GM23338 (cell line): ENCODE results near the gene SLC40A1. TPM values are rescaled to one million over a fixed set of nuclear protein-coding genes. Genes with fewer than 3 reads are reported as not detected.

Experiments used
- ATAC-seq: fragments of 200-7000 bp; cut with Tn5 transposase; 3 replicates; pipeline ENCODE4 v1.9.1; 2020
- DNase-seq: peaks from one replicate; pipeline ENCODE4 v3.0.0-alpha.2; 2015; ENCODE audit warnings: low spot score
- H2AFZ ChIP-seq: fragments of 200-600 bp; sonication (generic); 2 replicates; pipeline ENCODE4 v1.8.0; 2016; ENCODE audit warnings: antibody characterized with exemption, mild to moderate bottlenecking, moderate library complexity
- H3F3A ChIP-seq: fragments of 200-600 bp; sonication (generic); replicated peaks from 2 replicates; pipeline ENCODE4 v1.8.0; 2017; ENCODE audit warnings: antibody characterized with exemption, mixed run types, low read depth
- H3K27ac ChIP-seq: fragments of 200-600 bp; sonication (generic); 2 replicates; pipeline ENCODE4 v1.6.1; 2016; ENCODE audit warnings: low read depth
- H3K27me3 ChIP-seq: fragments of 200-600 bp; sonication (generic); 2 replicates; pipeline ENCODE4 v1.8.0; 2016; ENCODE audit warnings: mild to moderate bottlenecking, mixed run types, moderate library complexity; ENCODE audit not compliant: insufficient read depth
- H3K36me3 ChIP-seq: fragments of 200-600 bp; sonication (generic); 2 replicates; pipeline ENCODE4 v1.8.0; 2016; ENCODE audit warnings: mild to moderate bottlenecking; ENCODE audit not compliant: insufficient read depth
- H3K4me1 ChIP-seq: fragments of 200-600 bp; sonication (generic); 2 replicates; pipeline ENCODE4 v1.8.0; 2016; ENCODE audit warnings: mild to moderate bottlenecking, moderate library complexity; ENCODE audit not compliant: insufficient read depth
- H3K4me2 ChIP-seq: fragments of 200-600 bp; sonication (generic); 2 replicates; pipeline ENCODE4 v1.7.1; 2017; ENCODE audit warnings: mixed run types
- H3K4me3 ChIP-seq: fragments of 200-600 bp; sonication (generic); 2 replicates; pipeline ENCODE4 v1.6.1; 2016; ENCODE audit warnings: mixed run types
- H3K79me2 ChIP-seq: fragments of 200-600 bp; sonication (generic); replicated peaks from 2 replicates; pipeline ENCODE4 v1.8.0; 2017; ENCODE audit warnings: mild to moderate bottlenecking; ENCODE audit not compliant: insufficient read depth
- H3K9me2 ChIP-seq: fragments of 200-600 bp; sonication (generic); 2 replicates; pipeline ENCODE4 v1.8.0; 2017; ENCODE audit not compliant: insufficient read depth
- H4K20me1 ChIP-seq: fragments of 200-600 bp; sonication (generic); replicated peaks from 2 replicates; pipeline ENCODE4 v1.8.0; 2017; ENCODE audit warnings: mild to moderate bottlenecking; ENCODE audit not compliant: insufficient read depth
- H3K27ac Mint-ChIP-seq: 2 replicates; pipeline ENCODE4 v1.8.0; 2020; ENCODE audit warnings: inconsistent platforms, mild to moderate bottlenecking, moderate library complexity, mixed read lengths
- H3K27me3 Mint-ChIP-seq: 3 replicates; pipeline ENCODE4 v1.8.0; 2022; ENCODE audit warnings: low read depth, mild to moderate bottlenecking, moderate library complexity, mixed read lengths, inconsistent platforms; ENCODE audit not compliant: insufficient read depth, poor library complexity
- H3K36me3 Mint-ChIP-seq: 3 replicates; pipeline ENCODE4 v1.8.0; 2021; ENCODE audit warnings: low read depth, mild to moderate bottlenecking, inconsistent platforms, moderate library complexity, mixed read lengths
- H3K4me1 Mint-ChIP-seq: 3 replicates; pipeline ENCODE4 v1.8.0; 2020; ENCODE audit warnings: mild to moderate bottlenecking, inconsistent platforms, mixed read lengths
- H3K4me3 Mint-ChIP-seq: 3 replicates; pipeline ENCODE4 v1.8.0; 2021; ENCODE audit warnings: moderate library complexity, mild to moderate bottlenecking, inconsistent platforms, mixed read lengths
- H3K9me3 Mint-ChIP-seq: 3 replicates; pipeline ENCODE4 v1.8.0; 2020; ENCODE audit warnings: moderate library complexity, mild to moderate bottlenecking, inconsistent platforms, mixed read lengths
- CREB1 ChIP-seq: fragments of 250-450 bp; sonication (Bioruptor Pico); IDR thresholded peaks from 2 replicates; pipeline ENCODE4 v1.5.0; 2020; ENCODE audit warnings: low read depth, mild to moderate bottlenecking, moderate library complexity
- EZH2phosphoT487 ChIP-seq: fragments of 200-600 bp; sonication (generic); IDR thresholded peaks from one replicate; pipeline ENCODE4 v1.8.1; 2018; ENCODE audit warnings: antibody characterized with exemption; ENCODE audit not compliant: unreplicated experiment
- JUNB ChIP-seq: IDR thresholded peaks from one replicate; pipeline ENCODE4 v1.6.1; 2016; ENCODE audit warnings: antibody characterized with exemption; ENCODE audit not compliant: unreplicated experiment
- POLR2AphosphoS5 ChIP-seq: IDR thresholded peaks from 2 replicates; pipeline ENCODE4 v1.6.1; 2016; ENCODE audit warnings: antibody characterized with exemption, low read depth
- STAT1 ChIP-seq: IDR thresholded peaks from one replicate; pipeline ENCODE4 v1.6.1; 2016; ENCODE audit warnings: antibody characterized with exemption; ENCODE audit not compliant: unreplicated experiment
- ZNF114 ChIP-seq: fragments of 250-450 bp; sonication (Bioruptor Pico); IDR thresholded peaks from 2 replicates; pipeline ENCODE4 v1.5.0; 2020; ENCODE audit warnings: mild to moderate bottlenecking, moderate library complexity
- ZNF331 ChIP-seq: fragments of 250-450 bp; sonication (Bioruptor Pico); IDR thresholded peaks from 2 replicates; pipeline ENCODE4 v1.5.0; 2020; ENCODE audit warnings: low read depth, mild to moderate bottlenecking, moderate library complexity
- polyA plus RNA-seq: library from polyadenylated mRNA; unstranded; fragments of >200 nt; fragmentation: Nextera tagmentation; extraction: Ambion mirVana; gene quantifications from 2 replicates; pipeline ENCODE4 v1.2.1, GENCODE V29; 2016
- total RNA-seq: library from RNA; depleted of rRNA; stranded (reverse); fragments of >200 nt; shearing (Covaris generic); gene quantifications from 2 replicates; pipeline ENCODE4 v1.2.3, GENCODE V29; 2014
- TF ChIP-seq, protein P1 (sequence below), 2 experiments: fragments of 200-600 bp in 1 of 2; sonication (generic) in 1 of 2; conservative IDR thresholded peaks; 2 replicates each; pipeline versions ENCODE4 v1.5.1 to v1.6.1; 2016 to 2017; ENCODE audit warnings: antibody characterized with exemption in 2 of 2, low read depth in 2 of 2, mild to moderate bottlenecking in 2 of 2, moderate library complexity in 1 of 2
- TF ChIP-seq, protein P2 (sequence below): IDR thresholded peaks from one replicate; pipeline ENCODE4 v1.6.1; 2018; ENCODE audit warnings: antibody characterized with exemption; ENCODE audit not compliant: unreplicated experiment
- TF ChIP-seq, protein P3 (sequence below): IDR thresholded peaks from 2 replicates; pipeline ENCODE4 v1.6.1; 2016; ENCODE audit warnings: antibody characterized with exemption

SLC40A1 gene
- total and polyA plus RNA-seq, 2 experiments from 2014 or later, result 0.08 TPM; not detected in 1

DNA sequence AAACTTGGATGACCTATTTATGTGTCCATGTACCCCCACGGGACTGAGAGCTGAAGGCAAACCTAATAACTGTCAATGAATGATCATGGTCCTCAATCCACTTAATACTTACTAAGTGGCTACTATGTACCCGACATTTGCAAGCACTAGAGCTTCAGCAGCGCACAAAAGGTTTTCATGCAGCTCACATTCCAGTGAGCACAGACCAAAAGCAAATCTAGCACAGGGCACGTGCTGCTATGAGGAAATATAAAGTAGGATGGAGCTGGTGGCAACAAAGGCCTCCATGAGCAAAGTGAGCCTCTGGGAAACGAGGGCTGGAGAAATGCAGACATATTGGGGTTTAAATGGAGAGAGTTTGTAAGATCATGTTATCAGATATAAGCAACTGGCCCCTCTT, 3.5 kb downstream of the SLC40A1 start:
- Histone ChIP-seq H3K36me3 (no peaks in the 10 kb centered on the region), H3K9me2 (no peaks in the 10 kb centered on the region), H2AFZ (no peak overlapping the region), H3K27me3 (peaks cover 90% of the 10 kb centered on the region), H3K27ac (no peak overlapping the region), H3F3A (peaks cover 3% of the 10 kb centered on the region; the same call in 1 of the 2 replicates), H3K4me3 (no peak overlapping the region), H3K4me2 (no peak overlapping the region), H3K79me2 (no peaks in the 10 kb centered on the region), H3K4me1 (peaks cover 11% of the 10 kb centered on the region), H4K20me1 (peaks cover 13% of the 10 kb centered on the region)
- Mint-ChIP-seq H3K36me3 (no peaks in the 10 kb centered on the region), H3K4me1 (peaks cover 18% of the 10 kb centered on the region), H3K27ac (no peak overlapping the region), H3K9me3 (no peaks in the 10 kb centered on the region), H3K4me3 (no peak overlapping the region), H3K27me3 (peaks cover 49% of the 10 kb centered on the region)
- ATAC-seq (no peak), DNase-seq (no peak)
- TF ChIP-seq, protein P1, sequence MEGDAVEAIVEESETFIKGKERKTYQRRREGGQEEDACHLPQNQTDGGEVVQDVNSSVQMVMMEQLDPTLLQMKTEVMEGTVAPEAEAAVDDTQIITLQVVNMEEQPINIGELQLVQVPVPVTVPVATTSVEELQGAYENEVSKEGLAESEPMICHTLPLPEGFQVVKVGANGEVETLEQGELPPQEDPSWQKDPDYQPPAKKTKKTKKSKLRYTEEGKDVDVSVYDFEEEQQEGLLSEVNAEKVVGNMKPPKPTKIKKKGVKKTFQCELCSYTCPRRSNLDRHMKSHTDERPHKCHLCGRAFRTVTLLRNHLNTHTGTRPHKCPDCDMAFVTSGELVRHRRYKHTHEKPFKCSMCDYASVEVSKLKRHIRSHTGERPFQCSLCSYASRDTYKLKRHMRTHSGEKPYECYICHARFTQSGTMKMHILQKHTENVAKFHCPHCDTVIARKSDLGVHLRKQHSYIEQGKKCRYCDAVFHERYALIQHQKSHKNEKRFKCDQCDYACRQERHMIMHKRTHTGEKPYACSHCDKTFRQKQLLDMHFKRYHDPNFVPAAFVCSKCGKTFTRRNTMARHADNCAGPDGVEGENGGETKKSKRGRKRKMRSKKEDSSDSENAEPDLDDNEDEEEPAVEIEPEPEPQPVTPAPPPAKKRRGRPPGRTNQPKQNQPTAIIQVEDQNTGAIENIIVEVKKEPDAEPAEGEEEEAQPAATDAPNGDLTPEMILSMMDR (conservative IDR thresholded peaks at IDR 0.05; ENCODE audit: low read depth in 2 of 2), result no peak
- TF ChIP-seq EZH2phosphoT487 (no peak), JUNB (no peak), POLR2AphosphoS5 (no peak), ZNF114 (CRISPR knock-in tag) (no peak)
- TF ChIP-seq, protein P2, sequence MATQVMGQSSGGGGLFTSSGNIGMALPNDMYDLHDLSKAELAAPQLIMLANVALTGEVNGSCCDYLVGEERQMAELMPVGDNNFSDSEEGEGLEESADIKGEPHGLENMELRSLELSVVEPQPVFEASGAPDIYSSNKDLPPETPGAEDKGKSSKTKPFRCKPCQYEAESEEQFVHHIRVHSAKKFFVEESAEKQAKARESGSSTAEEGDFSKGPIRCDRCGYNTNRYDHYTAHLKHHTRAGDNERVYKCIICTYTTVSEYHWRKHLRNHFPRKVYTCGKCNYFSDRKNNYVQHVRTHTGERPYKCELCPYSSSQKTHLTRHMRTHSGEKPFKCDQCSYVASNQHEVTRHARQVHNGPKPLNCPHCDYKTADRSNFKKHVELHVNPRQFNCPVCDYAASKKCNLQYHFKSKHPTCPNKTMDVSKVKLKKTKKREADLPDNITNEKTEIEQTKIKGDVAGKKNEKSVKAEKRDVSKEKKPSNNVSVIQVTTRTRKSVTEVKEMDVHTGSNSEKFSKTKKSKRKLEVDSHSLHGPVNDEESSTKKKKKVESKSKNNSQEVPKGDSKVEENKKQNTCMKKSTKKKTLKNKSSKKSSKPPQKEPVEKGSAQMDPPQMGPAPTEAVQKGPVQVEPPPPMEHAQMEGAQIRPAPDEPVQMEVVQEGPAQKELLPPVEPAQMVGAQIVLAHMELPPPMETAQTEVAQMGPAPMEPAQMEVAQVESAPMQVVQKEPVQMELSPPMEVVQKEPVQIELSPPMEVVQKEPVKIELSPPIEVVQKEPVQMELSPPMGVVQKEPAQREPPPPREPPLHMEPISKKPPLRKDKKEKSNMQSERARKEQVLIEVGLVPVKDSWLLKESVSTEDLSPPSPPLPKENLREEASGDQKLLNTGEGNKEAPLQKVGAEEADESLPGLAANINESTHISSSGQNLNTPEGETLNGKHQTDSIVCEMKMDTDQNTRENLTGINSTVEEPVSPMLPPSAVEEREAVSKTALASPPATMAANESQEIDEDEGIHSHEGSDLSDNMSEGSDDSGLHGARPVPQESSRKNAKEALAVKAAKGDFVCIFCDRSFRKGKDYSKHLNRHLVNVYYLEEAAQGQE, result no peak

DNA sequence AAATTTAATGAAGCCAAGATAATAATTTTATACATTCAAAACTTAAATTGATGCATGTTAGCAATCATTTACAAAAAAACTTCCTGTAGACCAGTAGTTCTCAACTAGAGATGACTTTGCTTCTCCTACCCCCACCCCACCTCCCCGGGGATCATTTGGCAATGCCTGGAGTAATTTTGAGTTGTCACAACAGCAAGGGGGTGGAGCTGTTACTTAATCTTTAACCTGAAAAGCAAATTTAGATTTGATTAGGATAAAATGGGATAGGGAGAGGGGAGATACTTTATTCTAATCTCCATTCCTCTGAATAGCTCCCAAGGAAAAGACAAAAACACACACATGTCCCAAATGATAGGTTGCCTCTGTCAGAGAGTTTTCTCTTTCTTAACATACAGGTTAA, 4.2 kb downstream of the SLC40A1 start:
- H3K27me3 ChIP-seq, result peaks cover 83% of the 10 kb centered on the region

More for the DNA sequence above, 4.2 kb downstream of the SLC40A1 start:
- H3K4me3 Mint-ChIP-seq, result no peak overlapping the region
- no peak overlapping the region for H3K27ac Mint-ChIP-seq
- Histone ChIP-seq H4K20me1 (peaks cover 10% of the 10 kb centered on the region), H3K4me1 (peaks cover 5% of the 10 kb centered on the region), H3K4me3 (no peak overlapping the region), H2AFZ (no peak overlapping the region), H3K9me2 (no peaks in the 10 kb centered on the region), H3K4me2 (no peak overlapping the region), H3K79me2 (no peaks in the 10 kb centered on the region), H3F3A (peaks cover 3% of the 10 kb centered on the region; the same call in 1 of the 2 replicates), H3K27ac (no peak overlapping the region), H3K36me3 (no peaks in the 10 kb centered on the region)
- TF ChIP-seq CREB1 (CRISPR knock-in tag) (no peak), STAT1 (no peak), ZNF114 (CRISPR knock-in tag) (no peak), JUNB (no peak), ZNF331 (CRISPR knock-in tag) (no peak)
- TF ChIP-seq, protein P1 (conservative IDR thresholded peaks at IDR 0.05; ENCODE audit: low read depth in 2 of 2), result no peak
- TF ChIP-seq, protein P3, sequence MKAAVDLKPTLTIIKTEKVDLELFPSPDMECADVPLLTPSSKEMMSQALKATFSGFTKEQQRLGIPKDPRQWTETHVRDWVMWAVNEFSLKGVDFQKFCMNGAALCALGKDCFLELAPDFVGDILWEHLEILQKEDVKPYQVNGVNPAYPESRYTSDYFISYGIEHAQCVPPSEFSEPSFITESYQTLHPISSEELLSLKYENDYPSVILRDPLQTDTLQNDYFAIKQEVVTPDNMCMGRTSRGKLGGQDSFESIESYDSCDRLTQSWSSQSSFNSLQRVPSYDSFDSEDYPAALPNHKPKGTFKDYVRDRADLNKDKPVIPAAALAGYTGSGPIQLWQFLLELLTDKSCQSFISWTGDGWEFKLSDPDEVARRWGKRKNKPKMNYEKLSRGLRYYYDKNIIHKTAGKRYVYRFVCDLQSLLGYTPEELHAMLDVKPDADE, result no peak
- no peaks in the 10 kb centered on the region for H3K36me3 Mint-ChIP-seq
- peaks cover 42% of the 10 kb centered on the region for H3K27me3 Mint-ChIP-seq
- H3K4me1 Mint-ChIP-seq, result peaks cover 11% of the 10 kb centered on the region
- no peak for DNase-seq
- no peak for ATAC-seq
- H3K9me3 Mint-ChIP-seq, result no peaks in the 10 kb centered on the region
